Muscle of arm (tissue), 12 donors: ENCODE results near the gene SEMA6A. TPM values are rescaled to one million over a fixed set of nuclear protein-coding genes. Genes with fewer than 3 reads are reported as not detected.

Experiments used
- DNase-seq: peaks from one replicate; pipeline ENCODE4 v3.0.0-alpha.2; 2013
- polyA plus RNA-seq, 12 donors: library from polyadenylated mRNA; unstranded; fragments of 120-200 nt; gene quantifications; one replicate each; pipeline ENCODE4 v1.2.1, GENCODE V29; 2013; ENCODE audit not compliant: insufficient read length in 12 of 12

The SEMA6A gene
- polyA plus RNA-seq, 12 donors: 41.2 to 94.6 (median 58.6) TPM

- DNase-seq: no peak
Measured at GRCh38 chr5:116465411-116465810, 109.2 kb downstream of the SEMA6A start.

GRCh38 chr5:116464144-116464708, 110.4 kb downstream of the SEMA6A start:
- DNase-seq: no peak

- no peak for DNase-seq
Measured at GRCh38 chr5:116462500-116462899, 112.1 kb downstream of the SEMA6A start.

- DNase-seq: no peak
Measured at GRCh38 chr5:116459301-116459700, 115.3 kb downstream of the SEMA6A start.

- no peak for DNase-seq
Measured at GRCh38 chr5:116457062-116457461, 117.6 kb downstream of the SEMA6A start.

GRCh38 chr5:116456036-116456435, 118.6 kb downstream of the SEMA6A start:
- DNase-seq: no peak

- no peak for DNase-seq
Measured at GRCh38 chr5:116455061-116455460, 119.6 kb downstream of the SEMA6A start.

- DNase-seq: peak; percentile 73
Measured at GRCh38 chr5:116454417-116454927, 120.2 kb downstream of the SEMA6A start.

- DNase-seq: no peak
Measured at GRCh38 chr5:116453988-116454411, 120.6 kb downstream of the SEMA6A start.

GRCh38 chr5:116452774-116453368, 121.8 kb downstream of the SEMA6A start:
- DNase-seq: no peak

GRCh38 chr5:116451905-116452450, 122.6 kb downstream of the SEMA6A start:
- no peak for DNase-seq

- DNase-seq: no peak
Measured at GRCh38 chr5:116451066-116451465, 123.6 kb downstream of the SEMA6A start.

- no peak for DNase-seq
Measured at GRCh38 chr5:116449458-116449857, 125.2 kb downstream of the SEMA6A start.

- DNase-seq: no peak
Measured at GRCh38 chr5:116448870-116449427, 125.7 kb downstream of the SEMA6A start.

GRCh38 chr5:116448450-116448849, 126.2 kb downstream of the SEMA6A start:
- no peak for DNase-seq

- no peak for DNase-seq
Measured at GRCh38 chr5:116446356-116447005, 128.1 kb downstream of the SEMA6A start.

- no peak for DNase-seq
Measured at GRCh38 chr5:116445311-116445710, 129.3 kb downstream of the SEMA6A start.

GRCh38 chr5:116444373-116445295, 130.0 kb downstream of the SEMA6A start:
- no peak for DNase-seq

GRCh38 chr5:116442931-116443551, 131.6 kb downstream of the SEMA6A start:
- DNase-seq: no peak

GRCh38 chr5:116442095-116442534, 132.5 kb downstream of the SEMA6A start:
- DNase-seq: peak; percentile 31

GRCh38 chr5:116441223-116441622, 133.4 kb downstream of the SEMA6A start:
- no peak for DNase-seq
